Measurements from ENCODE around the gene VRK2.
"Not testable (repeated sequence)": the region's sequence is repeated elsewhere in the genome, so short reads cannot be mapped to it uniquely, and the experiment has no call there.

Gene VRK2

GRCh38 chr2:58055033-58055786 is 8.6 kb downstream of the VRK2 start:
- DNase-seq = no peak

- DNase-seq = no peak
Observed at GRCh38 chr2:58056192-58056916, 9.7 kb downstream of the VRK2 start.

- no peak for DNase-seq
Observed at GRCh38 chr2:58057707-58058530, 11.3 kb downstream of the VRK2 start.

- DNase-seq = no peak
Observed at GRCh38 chr2:58063641-58064040, 17.0 kb downstream of the VRK2 start.

GRCh38 chr2:58064086-58064485 is 17.5 kb downstream of the VRK2 start:
- no peak for DNase-seq

GRCh38 chr2:58065248-58065647 is 18.6 kb downstream of the VRK2 start:
- DNase-seq = no peak

- DNase-seq = no peak
Observed at GRCh38 chr2:58067001-58067400, 20.4 kb downstream of the VRK2 start.

GRCh38 chr2:58070765-58071164 is 24.2 kb downstream of the VRK2 start:
- no peak for DNase-seq

GRCh38 chr2:58072102-58072501 is 25.5 kb downstream of the VRK2 start:
- DNase-seq = no peak

- no peak for DNase-seq
Observed at GRCh38 chr2:58073008-58073407, 26.4 kb downstream of the VRK2 start.

- no peak for DNase-seq
Observed at GRCh38 chr2:58073751-58074150, 27.1 kb downstream of the VRK2 start.

- DNase-seq = no peak
Observed at GRCh38 chr2:58081000-58081399, 34.4 kb downstream of the VRK2 start.

- no peak for DNase-seq
Observed at GRCh38 chr2:58089081-58089480, 42.5 kb downstream of the VRK2 start.

GRCh38 chr2:58092772-58093171 is 46.2 kb downstream of the VRK2 start:
- DNase-seq = not testable (repeated sequence)

GRCh38 chr2:58097025-58097424 is 50.4 kb downstream of the VRK2 start:
- no peak for DNase-seq

- DNase-seq = no peak
Observed at GRCh38 chr2:58098254-58099095, 51.9 kb downstream of the VRK2 start.

- no peak for DNase-seq
Observed at GRCh38 chr2:58099096-58099769, 52.6 kb downstream of the VRK2 start.

- no peak for DNase-seq
Observed at GRCh38 chr2:58101500-58101899, 54.9 kb downstream of the VRK2 start.

GRCh38 chr2:58106896-58107295 is 60.3 kb downstream of the VRK2 start:
- no peak for DNase-seq

- no peak for DNase-seq
Observed at GRCh38 chr2:58107803-58108710, 61.5 kb downstream of the VRK2 start.

- DNase-seq = no peak
Observed at GRCh38 chr2:58109481-58109880, 62.9 kb downstream of the VRK2 start.
